ENCODE measurements around the gene ZNF865.

GRCh38 chr19:55626350-55626749, 20.9 kb downstream of the ZNF865 start:
- TF ChIP-seq CTCF (IDR thresholded peaks at IDR 0.05) (no peak), POLR2A (IDR thresholded peaks at IDR 0.05) (no peak)

Data from adrenal gland (tissue), 5 donors.